NCI-H187 treated with DMSO at 0.1 percent for 48 hours (cell line): Measurements from ENCODE around the gene DAPK3.

Experiments used
- DNase-seq: peaks from one replicate; lab custom pipeline; 2025; lab: John Stamatoyannopoulos, UW

Gene DAPK3

GRCh38 chr19:3910105-3910504 is 60.8 kb downstream of the DAPK3 start:
- DNase-seq = no peak
